Mammary microvascular endothelial cell (primary cell): ENCODE data around the gene ZBTB2. TPM values are rescaled to one million over a fixed set of nuclear protein-coding genes. Genes with fewer than 3 reads are reported as not detected.

Experiments used
- total RNA-seq: library from RNA; depleted of rRNA; stranded (reverse); fragments of >200 nt; gene quantifications from 2 replicates; pipeline ENCODE4 v1.2.3, GENCODE V29; 2015

Gene ZBTB2, protein sequence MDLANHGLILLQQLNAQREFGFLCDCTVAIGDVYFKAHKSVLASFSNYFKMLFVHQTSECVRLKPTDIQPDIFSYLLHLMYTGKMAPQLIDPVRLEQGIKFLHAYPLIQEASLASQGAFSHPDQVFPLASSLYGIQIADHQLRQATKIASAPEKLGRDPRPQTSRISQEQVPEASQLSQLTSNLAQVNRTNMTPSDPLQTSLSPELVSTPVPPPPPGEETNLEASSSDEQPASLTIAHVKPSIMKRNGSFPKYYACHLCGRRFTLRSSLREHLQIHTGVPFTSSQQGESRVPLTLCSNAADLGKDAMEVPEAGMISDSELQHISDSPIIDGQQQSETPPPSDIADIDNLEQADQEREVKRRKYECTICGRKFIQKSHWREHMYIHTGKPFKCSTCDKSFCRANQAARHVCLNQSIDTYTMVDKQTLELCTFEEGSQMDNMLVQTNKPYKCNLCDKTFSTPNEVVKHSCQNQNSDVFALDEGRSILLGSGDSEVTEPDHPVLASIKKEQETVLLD
- total RNA-seq, result 10.9 and 13.1 TPM in 2 replicates

DNA sequence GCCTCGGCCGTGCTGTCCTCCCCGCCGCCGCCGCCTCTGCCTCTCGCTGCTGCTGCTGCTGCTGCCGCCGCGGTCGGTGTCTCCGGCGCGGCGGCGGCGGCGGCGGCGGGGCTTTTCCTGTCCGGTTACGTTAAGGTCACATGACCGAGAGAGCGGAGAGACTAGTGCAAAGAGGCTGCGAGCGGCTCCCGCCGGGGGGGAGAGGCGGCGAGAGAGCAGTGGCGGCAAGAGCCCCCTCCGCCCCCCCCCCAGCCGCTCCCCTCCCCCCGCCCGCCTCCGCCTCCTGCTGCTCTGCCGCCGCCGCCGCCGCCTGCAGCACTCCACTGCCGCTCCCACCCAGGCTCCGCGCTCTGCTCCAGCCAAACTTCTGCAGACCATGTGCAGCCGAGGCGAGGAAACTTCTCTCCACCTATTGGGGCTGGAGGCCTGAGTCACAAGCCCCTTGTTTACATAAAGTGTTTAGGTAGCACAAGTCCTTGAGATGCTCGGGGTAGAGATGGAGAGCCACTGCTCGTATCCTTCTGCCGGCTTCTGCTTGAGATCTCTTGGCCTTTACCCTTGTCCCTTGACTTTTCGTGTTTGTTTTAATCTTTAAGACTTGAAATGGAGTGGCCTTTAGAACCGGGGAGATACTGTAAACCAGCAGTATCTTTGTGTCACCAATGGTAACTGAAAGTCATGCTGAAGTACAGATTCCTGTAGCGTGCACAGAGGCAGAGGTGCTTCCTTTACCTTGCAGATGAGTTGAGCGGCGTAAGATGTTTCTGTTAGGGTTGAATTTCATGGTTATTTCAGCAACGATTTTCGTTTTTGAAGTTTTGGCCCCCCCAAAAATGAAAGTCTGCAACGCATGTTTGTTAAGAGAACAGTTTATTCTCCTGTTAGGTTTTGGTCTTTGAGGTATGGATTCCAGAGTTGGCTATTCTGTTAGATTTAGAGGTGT, at the start of gene ZBTB2:
Gene ZBTB2 (minus strand): TSS at position 89 of the 943 bp plus-strand sequence. CDS start 17,922 bp downstream, outside the sequence.

Other genes with a start within 250 kb of the ZBTB2 start
- gene AKAP12, start 151.6 kb downstream of the ZBTB2 start, total RNA-seq, result 383 and 413 TPM in 2 replicates
- 17.3 and 20.7 TPM in 2 replicates for gene RMND1, start 60.6 kb upstream of the ZBTB2 start, total RNA-seq
- gene CCDC170, start 102.5 kb upstream of the ZBTB2 start, total RNA-seq, result not detected in 2 replicates